OCI-LY3 (cell line): ENCODE results near the gene RFPL1.

Experiments used
- H2AFZ ChIP-seq: fragments of 200-600, 300-600 bp; shearing (Covaris generic); 2 replicates; pipeline ENCODE4 v1.6.0; 2014; ENCODE audit warnings: antibody characterized with exemption, low read depth, low read length
- H3K27ac ChIP-seq: fragments of 200-600, 300-600 bp; sonication (generic); 2 replicates; pipeline ENCODE4 v1.5.1; 2014; ENCODE audit warnings: mild to moderate bottlenecking, low read length, moderate library complexity, mixed read lengths
- H3K27me3 ChIP-seq: fragments of 200-600, 300-600 bp; sonication (generic); 2 replicates; pipeline ENCODE4 v1.6.1; 2014; ENCODE audit warnings: low read depth, low read length, mixed read lengths
- H3K36me3 ChIP-seq: fragments of 200-600, 300-600 bp; sonication (generic); replicated peaks from 2 replicates; pipeline ENCODE3; 2014; ENCODE audit warnings: low read depth, low read length, mixed read lengths
- H3K4me1 ChIP-seq: fragments of 300-600, 200-600 bp; sonication (generic); 2 replicates; pipeline ENCODE4 v1.6.1; 2014; ENCODE audit warnings: low read length, mixed read lengths
- H3K4me2 ChIP-seq: fragments of 200-600, 300-600 bp; sonication (generic); 2 replicates; pipeline ENCODE4 v1.6.1; 2014; ENCODE audit warnings: low read length, mixed read lengths
- H3K4me3 ChIP-seq: fragments of 300-600, 200-600 bp; sonication (generic); 2 replicates; pipeline ENCODE4 v1.5.1; 2014; ENCODE audit warnings: antibody characterized with exemption, mild to moderate bottlenecking, low read length, moderate library complexity
- H3K79me2 ChIP-seq: fragments of 300-600, 200-600 bp; shearing (Covaris generic); 2 replicates; pipeline ENCODE4 v1.6.1; 2014; ENCODE audit warnings: mild to moderate bottlenecking, low read length, mixed read lengths
- H3K9ac ChIP-seq: fragments of 300-600, 200-600 bp; shearing (Covaris generic); 2 replicates; pipeline ENCODE4 v1.6.0; 2014; ENCODE audit warnings: mild to moderate bottlenecking, low read length, moderate library complexity
- H3K9me3 ChIP-seq: fragments of 200-600, 300-600 bp; shearing (Covaris generic); 2 replicates; pipeline ENCODE4 v1.6.1; 2014; ENCODE audit warnings: low read length, mixed read lengths; ENCODE audit not compliant: insufficient read depth
- H4K20me1 ChIP-seq: fragments of 200-600, 300-600 bp; sonication (generic); 2 replicates; pipeline ENCODE4 v1.6.1; 2016; ENCODE audit warnings: low read length, mixed read lengths; ENCODE audit not compliant: insufficient read depth
- CTCF ChIP-seq: fragments of 200-600, 300-600 bp; sonication (generic); IDR thresholded peaks from 2 replicates; pipeline ENCODE4 v1.5.1; 2014; ENCODE audit warnings: antibody characterized with exemption, low read length, low read depth
- EZH2phosphoT487 ChIP-seq: fragments of 200-600 bp; shearing (Covaris generic); IDR thresholded peaks from 2 replicates; pipeline ENCODE4 v1.6.1; 2018; ENCODE audit warnings: antibody characterized with exemption, mixed run types, low read depth

Gene RFPL1

GRCh38 chr22:29491012-29491411 is 52.6 kb downstream of the RFPL1 start:
- Histone ChIP-seq H3K9me3 (peaks cover 8% of the 10 kb centered on the region), H3K27ac (no peak overlapping the region), H3K79me2 (no peaks in the 10 kb centered on the region), H3K4me3 (no peak overlapping the region), H3K36me3 (peaks cover 13% of the 10 kb centered on the region), H3K27me3 (0 out of 2 replicates have a peak, but pooled peaks cover 4% of the 10 kb centered on the region), H4K20me1 (no peaks in the 10 kb centered on the region), H3K4me1 (peaks cover 12% of the 10 kb centered on the region), H3K4me2 (no peak overlapping the region), H3K9ac (no peak overlapping the region), H2AFZ (no peak overlapping the region)
- TF ChIP-seq CTCF (no peak), EZH2phosphoT487 (no peak)
